Measurements from ENCODE around the gene GABARAPL1. TPM values are rescaled to one million over a fixed set of nuclear protein-coding genes. Genes with fewer than 3 reads are reported as not detected.
A peak's percentile ranks its signal among the peaks of the same experiment; 100 is the strongest.
"Not testable (repeated sequence)": the region's sequence is repeated elsewhere in the genome, so short reads cannot be mapped to it uniquely, and the experiment has no call there.

GABARAPL1 gene
- total RNA-seq, 1 donor from 2014 or later = 2.6 TPM

GRCh38 chr12:10186299-10186698 lies 26.4 kb upstream of the GABARAPL1 start:
- H3K27ac Mint-ChIP-seq = no peak overlapping the region
- H3K4me1 Mint-ChIP-seq = peaks cover 4% of the 10 kb centered on the region
- no peaks in the 10 kb centered on the region for H3K9me3 Mint-ChIP-seq
- intact Hi-C loops (cut with micrococcal nuclease) = no loop called here
- DNase-seq = no peak
- peaks cover 23% of the 10 kb centered on the region for H3K27me3 Mint-ChIP-seq
- no peak overlapping the region for H3K4me3 Mint-ChIP-seq
- H3K36me3 Mint-ChIP-seq (ENCODE audit: low read depth) = no peaks in the 10 kb centered on the region

GRCh38 chr12:10186958-10187357 lies 25.7 kb upstream of the GABARAPL1 start:
- H3K4me3 Mint-ChIP-seq; intact Hi-C loops (cut with micrococcal nuclease): not testable (repeated sequence)

GRCh38 chr12:10189653-10190052 lies 23.0 kb upstream of the GABARAPL1 start:
- H3K36me3 Mint-ChIP-seq (ENCODE audit: low read depth) = no peaks in the 10 kb centered on the region
- no peak overlapping the region for H3K4me3 Mint-ChIP-seq
- peaks cover 24% of the 10 kb centered on the region for H3K27me3 Mint-ChIP-seq
- H3K4me1 Mint-ChIP-seq = peaks cover 4% of the 10 kb centered on the region
- no peak overlapping the region for H3K27ac Mint-ChIP-seq
- intact Hi-C loops (cut with micrococcal nuclease) = loop anchor here (1.0 to 5.0 kb wide), 2 partner anchors 36 to 377 kb away; no protein-coding TSS in a partner anchor
- no peak for DNase-seq
- no peaks in the 10 kb centered on the region for H3K9me3 Mint-ChIP-seq

More at GRCh38 chr12:10186958-10187357, 25.7 kb upstream of the GABARAPL1 start:
- DNase-seq; H3K9me3 Mint-ChIP-seq; H3K36me3 Mint-ChIP-seq (ENCODE audit: low read depth); H3K27ac Mint-ChIP-seq; H3K4me1 Mint-ChIP-seq: not testable (repeated sequence)
- peaks cover 23% of the 10 kb centered on the region for H3K27me3 Mint-ChIP-seq

- Mint-ChIP-seq H3K27ac (no peak overlapping the region), H3K4me1 (peaks cover 4% of the 10 kb centered on the region), H3K4me3 (no peak overlapping the region), H3K27me3 (peaks cover 24% of the 10 kb centered on the region), H3K36me3 (ENCODE audit: low read depth) (no peaks in the 10 kb centered on the region), H3K9me3 (no peaks in the 10 kb centered on the region)
- peak; percentile 83 for DNase-seq
- intact Hi-C loops (cut with micrococcal nuclease) = loop anchor here (1.0 to 5.0 kb wide), 2 partner anchors 37 to 378 kb away; no protein-coding TSS in a partner anchor
These were observed 21.9 kb upstream of the GABARAPL1 start for GRCh38 chr12:10190558-10191388.

- no peak overlapping the region for H3K27ac Mint-ChIP-seq
- DNase-seq = no peak
- H3K36me3 Mint-ChIP-seq (ENCODE audit: low read depth) = no peaks in the 10 kb centered on the region
- H3K27me3 Mint-ChIP-seq = peaks cover 25% of the 10 kb centered on the region
- H3K4me1 Mint-ChIP-seq = peaks cover 4% of the 10 kb centered on the region
- H3K9me3 Mint-ChIP-seq = no peaks in the 10 kb centered on the region
- no peak overlapping the region for H3K4me3 Mint-ChIP-seq
- intact Hi-C loops (cut with micrococcal nuclease) = loop anchor here (5.0 kb wide), 1 partner anchor 380 kb away; no protein-coding TSS in a partner anchor
These were observed 20.8 kb upstream of the GABARAPL1 start for GRCh38 chr12:10191865-10192264.

GRCh38 chr12:10194160-10194670 lies 18.5 kb upstream of the GABARAPL1 start:
- H3K9me3 Mint-ChIP-seq = no peaks in the 10 kb centered on the region
- H3K27ac Mint-ChIP-seq = no peak overlapping the region
- no peaks in the 10 kb centered on the region for H3K36me3 Mint-ChIP-seq (ENCODE audit: low read depth)
- H3K27me3 Mint-ChIP-seq = peaks cover 25% of the 10 kb centered on the region
- intact Hi-C loops (cut with micrococcal nuclease) = loop anchor here (5.0 kb wide), 1 partner anchor 382 kb away; no protein-coding TSS in a partner anchor
- no peak for DNase-seq
- H3K4me3 Mint-ChIP-seq = no peak overlapping the region
- H3K4me1 Mint-ChIP-seq = peaks cover 4% of the 10 kb centered on the region

- intact Hi-C loops (cut with micrococcal nuclease) = no loop called here
- no peaks in the 10 kb centered on the region for H3K36me3 Mint-ChIP-seq (ENCODE audit: low read depth)
- H3K4me1 Mint-ChIP-seq = no peaks in the 10 kb centered on the region
- no peak overlapping the region for H3K4me3 Mint-ChIP-seq
- H3K27me3 Mint-ChIP-seq = peaks cover 18% of the 10 kb centered on the region
- DNase-seq = no peak
- H3K9me3 Mint-ChIP-seq = no peaks in the 10 kb centered on the region
- no peak overlapping the region for H3K27ac Mint-ChIP-seq
These were observed 16.5 kb upstream of the GABARAPL1 start for GRCh38 chr12:10196210-10196609.

- no peaks in the 10 kb centered on the region for H3K36me3 Mint-ChIP-seq (ENCODE audit: low read depth)
- H3K9me3 Mint-ChIP-seq = no peaks in the 10 kb centered on the region
- intact Hi-C loops (cut with micrococcal nuclease) = no loop called here
- H3K4me1 Mint-ChIP-seq = no peaks in the 10 kb centered on the region
- DNase-seq = no peak
- no peak overlapping the region for H3K27ac Mint-ChIP-seq
- no peak overlapping the region for H3K4me3 Mint-ChIP-seq
- H3K27me3 Mint-ChIP-seq = peaks cover 17% of the 10 kb centered on the region
These were observed 14.8 kb upstream of the GABARAPL1 start for GRCh38 chr12:10197879-10198278.

- DNase-seq; H3K4me3 Mint-ChIP-seq; H3K27ac Mint-ChIP-seq; H3K4me1 Mint-ChIP-seq; intact Hi-C loops (cut with micrococcal nuclease); H3K9me3 Mint-ChIP-seq; H3K36me3 Mint-ChIP-seq (ENCODE audit: low read depth): not testable (repeated sequence)
- peaks cover 32% of the 10 kb centered on the region for H3K27me3 Mint-ChIP-seq
These were observed 8.2 kb upstream of the GABARAPL1 start for GRCh38 chr12:10204495-10204894.

- intact Hi-C loops (cut with micrococcal nuclease) = no loop called here
- H3K4me1 Mint-ChIP-seq = no peaks in the 10 kb centered on the region
These were observed 7.4 kb upstream of the GABARAPL1 start for GRCh38 chr12:10205220-10205807.

GRCh38 chr12:10207136-10207535 lies 5.5 kb upstream of the GABARAPL1 start:
- intact Hi-C loops (cut with micrococcal nuclease) = no loop called here
- H3K4me3 Mint-ChIP-seq = no peak overlapping the region
- H3K4me1 Mint-ChIP-seq = peaks cover 3% of the 10 kb centered on the region
- peaks cover 34% of the 10 kb centered on the region for H3K27me3 Mint-ChIP-seq
- no peak overlapping the region for H3K27ac Mint-ChIP-seq
- no peaks in the 10 kb centered on the region for H3K36me3 Mint-ChIP-seq (ENCODE audit: low read depth)
- no peaks in the 10 kb centered on the region for H3K9me3 Mint-ChIP-seq
- no peak for DNase-seq

More at GRCh38 chr12:10205220-10205807, 7.4 kb upstream of the GABARAPL1 start:
- no peak overlapping the region for H3K27ac Mint-ChIP-seq
- H3K9me3 Mint-ChIP-seq = no peaks in the 10 kb centered on the region
- H3K36me3 Mint-ChIP-seq (ENCODE audit: low read depth) = no peaks in the 10 kb centered on the region
- no peak overlapping the region for H3K4me3 Mint-ChIP-seq
- no peak for DNase-seq
- peaks cover 34% of the 10 kb centered on the region for H3K27me3 Mint-ChIP-seq

GRCh38 chr12:10210225-10210624 lies 2.5 kb upstream of the GABARAPL1 start:
- no peak for DNase-seq

GRCh38 chr12:10211101-10211939 lies 1.4 kb upstream of the GABARAPL1 start:
- no peaks in the 10 kb centered on the region for H3K9me3 Mint-ChIP-seq
- H3K4me3 Mint-ChIP-seq = no peak overlapping the region
- intact Hi-C loops (cut with micrococcal nuclease) = loop anchor here (10.0 kb wide), 2 partner anchors 153 to 963 kb away; partner anchors contain the start of gene SMIM10L1
- DNase-seq = no peak
- peaks cover 26% of the 10 kb centered on the region for H3K4me1 Mint-ChIP-seq
- H3K36me3 Mint-ChIP-seq (ENCODE audit: low read depth) = no peaks in the 10 kb centered on the region
- H3K27ac Mint-ChIP-seq = no peak overlapping the region
- H3K27me3 Mint-ChIP-seq = peaks cover 37% of the 10 kb centered on the region

More at GRCh38 chr12:10210225-10210624, 2.5 kb upstream of the GABARAPL1 start:
- H3K27ac Mint-ChIP-seq = no peak overlapping the region
- intact Hi-C loops (cut with micrococcal nuclease) = loop anchor here (10.0 kb wide), 2 partner anchors 155 to 965 kb away; partner anchors contain the start of gene SMIM10L1
- no peaks in the 10 kb centered on the region for H3K36me3 Mint-ChIP-seq (ENCODE audit: low read depth)
- H3K9me3 Mint-ChIP-seq = no peaks in the 10 kb centered on the region
- H3K27me3 Mint-ChIP-seq = peaks cover 36% of the 10 kb centered on the region
- H3K4me1 Mint-ChIP-seq = peaks cover 24% of the 10 kb centered on the region
- H3K4me3 Mint-ChIP-seq = no peak overlapping the region
